Breast epithelium (tissue), 4 donors: Measurements from ENCODE around the gene DDX39B. TPM values are rescaled to one million over a fixed set of nuclear protein-coding genes. Genes with fewer than 3 reads are reported as not detected.

Source experiments
- DNase-seq, 2 donors: peaks; one replicate each; pipeline ENCODE4 v3.0.0-alpha.2; 2019; ENCODE audit warnings: low spot score in 2 of 2
- H3K27ac ChIP-seq, 2 donors: fragments of 200-600 bp; sonication (generic) in 1 of 2; one replicate each; pipeline ENCODE4 v1.5.1; 2016 to 2019; ENCODE audit warnings: mild to moderate bottlenecking in 1 of 2
- H3K27me3 ChIP-seq, 2 donors: fragments of 200-600 bp; sonication (generic) in 1 of 2; one replicate each; pipeline versions ENCODE4 v1.5.1 to v1.6.0; 2017 to 2019; ENCODE audit warnings: control low read depth in 1 of 2, mild to moderate bottlenecking in 1 of 2
- H3K36me3 ChIP-seq: fragments of 200-600 bp; one replicate; pipeline ENCODE4 v1.5.1; 2019
- H3K4me1 ChIP-seq, 2 donors: fragments of 200-600 bp; sonication (generic); one replicate each; pipeline ENCODE4 v1.5.1; 2016 to 2019; ENCODE audit warnings: control low read depth in 1 of 2
- H3K4me3 ChIP-seq, 3 donors: fragments of 200-600 bp; sonication (generic); 1 replicate in 2 of 3; 2 replicates in 1 of 3; pipeline ENCODE4 v1.5.1; 2016 to 2019; ENCODE audit warnings: mild to moderate bottlenecking in 3 of 3, moderate library complexity in 2 of 3
- H3K9me3 ChIP-seq, 2 donors: fragments of 200-600 bp; sonication (generic) in 1 of 2; one replicate each; pipeline ENCODE4 v1.5.1; 2016 to 2019; ENCODE audit warnings: control low read depth in 1 of 2
- POLR2A ChIP-seq: fragments of 450-650 bp; IDR thresholded peaks from one replicate; pipeline ENCODE4 v1.6.1; 2016; ENCODE audit warnings: antibody characterized with exemption, mild to moderate bottlenecking, moderate library complexity
- POLR2AphosphoS5 ChIP-seq, 3 donors: sonication (generic); formaldehyde crosslinking; IDR thresholded peaks; one replicate each; pipeline ENCODE4 v1.6.1; 2017; ENCODE audit warnings: antibody characterized with exemption in 3 of 3
- intact Hi-C: fragments of 100-400 bp; cut with DNase I; formaldehyde crosslinking; loops from one replicate; pipeline ENCODE4 v1.15.1; 2023; ENCODE audit warnings: low total_unique reads
- total RNA-seq, 3 donors: library from RNA; depleted of rRNA; stranded (reverse); fragments of >200 nt; gene quantifications; one replicate each; pipeline ENCODE4 v1.1.0, GENCODE V29; 2016
- TF ChIP-seq, protein P1 (sequence below), 3 donors: fragments of 450-650 bp; IDR thresholded peaks; one replicate each; pipeline ENCODE4 v1.5.1; 2016 to 2017; ENCODE audit warnings: antibody characterized with exemption in 3 of 3, mild to moderate bottlenecking in 3 of 3, moderate library complexity in 3 of 3

Gene DDX39B
- total RNA-seq, 3 donors from 2014 or later: 315 to 336 (median 334) TPM

DNA sequence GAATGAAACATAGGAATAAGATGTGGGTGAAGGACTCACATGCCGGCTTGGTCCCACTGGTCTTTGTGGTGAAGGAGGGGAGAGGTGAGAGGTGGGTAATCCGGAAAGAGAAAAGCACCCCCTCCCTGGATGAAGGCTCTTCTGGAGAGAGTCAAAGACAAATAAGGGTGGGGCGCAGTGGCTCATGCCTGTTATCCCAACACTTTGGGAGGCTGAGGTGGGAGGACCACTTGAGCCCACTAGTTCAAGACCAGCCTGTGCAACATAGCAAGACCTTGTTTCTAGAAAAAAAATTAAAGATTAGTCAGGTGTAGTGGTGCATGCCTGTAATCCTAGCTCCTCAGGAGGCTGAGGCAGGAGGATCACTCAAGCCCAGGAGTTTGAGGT lies 37.3 kb upstream of the DDX39B start:
- intact Hi-C loops: no loop called here
- no peak for DNase-seq
- TF ChIP-seq POLR2A (no peak), POLR2AphosphoS5 (IDR thresholded peaks at IDR 0.05) (no peak)
- TF ChIP-seq, protein P1, sequence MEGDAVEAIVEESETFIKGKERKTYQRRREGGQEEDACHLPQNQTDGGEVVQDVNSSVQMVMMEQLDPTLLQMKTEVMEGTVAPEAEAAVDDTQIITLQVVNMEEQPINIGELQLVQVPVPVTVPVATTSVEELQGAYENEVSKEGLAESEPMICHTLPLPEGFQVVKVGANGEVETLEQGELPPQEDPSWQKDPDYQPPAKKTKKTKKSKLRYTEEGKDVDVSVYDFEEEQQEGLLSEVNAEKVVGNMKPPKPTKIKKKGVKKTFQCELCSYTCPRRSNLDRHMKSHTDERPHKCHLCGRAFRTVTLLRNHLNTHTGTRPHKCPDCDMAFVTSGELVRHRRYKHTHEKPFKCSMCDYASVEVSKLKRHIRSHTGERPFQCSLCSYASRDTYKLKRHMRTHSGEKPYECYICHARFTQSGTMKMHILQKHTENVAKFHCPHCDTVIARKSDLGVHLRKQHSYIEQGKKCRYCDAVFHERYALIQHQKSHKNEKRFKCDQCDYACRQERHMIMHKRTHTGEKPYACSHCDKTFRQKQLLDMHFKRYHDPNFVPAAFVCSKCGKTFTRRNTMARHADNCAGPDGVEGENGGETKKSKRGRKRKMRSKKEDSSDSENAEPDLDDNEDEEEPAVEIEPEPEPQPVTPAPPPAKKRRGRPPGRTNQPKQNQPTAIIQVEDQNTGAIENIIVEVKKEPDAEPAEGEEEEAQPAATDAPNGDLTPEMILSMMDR (IDR thresholded peaks at IDR 0.05): no peak
- H3K36me3 ChIP-seq: no peaks in the 10 kb centered on the region
- no peaks in the 10 kb centered on the region for H3K27me3 ChIP-seq
- H3K4me3 ChIP-seq: no peak overlapping the region
- no peaks in the 10 kb centered on the region for H3K4me1 ChIP-seq
- no peaks in the 10 kb centered on the region for H3K9me3 ChIP-seq
- no peak overlapping the region for H3K27ac ChIP-seq

- no peak for DNase-seq
- Histone ChIP-seq H3K9me3 (no peaks in the 10 kb centered on the region), H3K36me3 (no peaks in the 10 kb centered on the region), H3K27ac (no peak overlapping the region), H3K4me3 (no peak overlapping the region), H3K4me1 (no peaks in the 10 kb centered on the region), H3K27me3 (no peaks in the 10 kb centered on the region)
- TF ChIP-seq POLR2AphosphoS5 (IDR thresholded peaks at IDR 0.05): no peak
- TF ChIP-seq POLR2A: no peak
- TF ChIP-seq, protein P1 (IDR thresholded peaks at IDR 0.05): no peak
- intact Hi-C loops: no loop called here
Measured at GRCh38 chr6:31578184-31579118, 36.6 kb upstream of the DDX39B start.

- intact Hi-C loops: no loop called here
- Histone ChIP-seq H3K4me3 (no peak overlapping the region), H3K9me3 (no peaks in the 10 kb centered on the region), H3K4me1 (no peaks in the 10 kb centered on the region), H3K36me3 (no peaks in the 10 kb centered on the region), H3K27me3 (no peaks in the 10 kb centered on the region), H3K27ac (no peak overlapping the region)
- DNase-seq: no peak
- TF ChIP-seq POLR2AphosphoS5 (IDR thresholded peaks at IDR 0.05): no peak
- TF ChIP-seq, protein P1 (IDR thresholded peaks at IDR 0.05): no peak
Measured at GRCh38 chr6:31577579-31577966, 35.8 kb upstream of the DDX39B start.

DNA sequence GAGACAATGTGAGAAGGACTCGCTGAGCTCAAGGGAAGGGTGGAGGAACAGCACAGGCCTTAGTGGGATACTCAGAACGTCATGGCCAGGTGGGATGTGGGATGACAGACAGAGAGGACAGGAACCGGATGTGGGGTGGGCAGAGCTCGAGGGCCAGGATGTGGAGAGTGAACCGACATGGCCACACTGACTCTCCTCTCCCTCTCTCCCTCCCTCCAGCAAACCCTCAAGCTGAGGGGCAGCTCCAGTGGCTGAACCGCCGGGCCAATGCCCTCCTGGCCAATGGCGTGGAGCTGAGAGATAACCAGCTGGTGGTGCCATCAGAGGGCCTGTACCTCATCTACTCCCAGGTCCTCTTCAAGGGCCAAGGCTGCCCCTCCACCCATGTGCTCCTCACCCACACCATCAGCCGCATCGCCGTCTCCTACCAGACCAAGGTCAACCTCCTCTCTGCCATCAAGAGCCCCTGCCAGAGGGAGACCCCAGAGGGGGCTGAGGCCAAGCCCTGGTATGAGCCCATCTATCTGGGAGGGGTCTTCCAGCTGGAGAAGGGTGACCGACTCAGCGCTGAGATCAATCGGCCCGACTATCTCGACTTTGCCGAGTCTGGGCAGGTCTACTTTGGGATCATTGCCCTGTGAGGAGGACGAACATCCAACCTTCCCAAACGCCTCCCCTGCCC lies 35.2 kb upstream of the DDX39B start:
- Histone ChIP-seq H3K4me1 (no peaks in the 10 kb centered on the region), H3K27ac (no peak overlapping the region), H3K9me3 (no peaks in the 10 kb centered on the region), H3K27me3 (no peaks in the 10 kb centered on the region), H3K36me3 (no peaks in the 10 kb centered on the region), H3K4me3 (no peak overlapping the region)
- DNase-seq: no peak
- intact Hi-C loops: no loop called here
- TF ChIP-seq POLR2AphosphoS5 (IDR thresholded peaks at IDR 0.05): no peak
- no peak for TF ChIP-seq POLR2A
- TF ChIP-seq, protein P1 (IDR thresholded peaks at IDR 0.05): no peak
